Brain microvascular endothelial cell (primary cell): ENCODE data around the gene CDH13.

Experiments
- DNase-seq: peaks from one replicate; pipeline ENCODE4 v3.0.0-alpha.2; 2020
- H3K27ac ChIP-seq: fragments of 250-450 bp; sonication (Bioruptor Pico); 2 replicates; pipeline ENCODE4 v1.5.1; 2020; ENCODE audit warnings: mild to moderate bottlenecking, moderate library complexity
- H3K27me3 ChIP-seq: fragments of 250-450 bp; sonication (Bioruptor Pico); replicated peaks from 2 replicates; pipeline ENCODE4 v1.5.1; 2020; ENCODE audit warnings: mild to moderate bottlenecking
- H3K36me3 ChIP-seq: fragments of 250-450 bp; sonication (Bioruptor Pico); replicated peaks from 2 replicates; pipeline ENCODE4 v1.5.1; 2020; ENCODE audit warnings: mild to moderate bottlenecking
- H3K4me3 ChIP-seq: 2 replicates; pipeline ENCODE4 v1.5.1; 2011; ENCODE audit warnings: low read depth, mild to moderate bottlenecking, control low read depth, low read length, moderate library complexity
- CTCF ChIP-seq: IDR thresholded peaks from 2 replicates; pipeline ENCODE4 v1.5.1; 2011; ENCODE audit warnings: low read depth, mild to moderate bottlenecking, moderate library complexity, low read length, control low read depth, inconsistent platforms; ENCODE audit errors: missing control alignments
- in situ Hi-C: cut with HindIII; loops from 2 replicates; pipeline ENCODE4 v1.10.0; 2017; ENCODE audit warnings: low sequenced_read_pairs, low pct_ligation_motif_present

The CDH13 gene

GRCh38 chr16:83330251-83330650 is 703.5 kb downstream of the CDH13 start:
- Histone ChIP-seq H3K36me3 (no peaks in the 10 kb centered on the region), H3K4me3 (no peak overlapping the region), H3K27ac (no peak overlapping the region), H3K27me3 (no peaks in the 10 kb centered on the region)
- peak; percentile 6 for TF ChIP-seq CTCF
- DNase-seq: no peak
- in situ Hi-C loops: no loop called here

- Histone ChIP-seq H3K36me3 (no peaks in the 10 kb centered on the region), H3K27ac (peak overlapping the region; percentile 16), H3K4me3 (no peak overlapping the region), H3K27me3 (no peaks in the 10 kb centered on the region)
- no peak for TF ChIP-seq CTCF
- in situ Hi-C loops: no loop called here
- peak; percentile 34 for DNase-seq
Observed at GRCh38 chr16:83335076-83335475, 708.3 kb downstream of the CDH13 start.

GRCh38 chr16:83336603-83337002 is 709.8 kb downstream of the CDH13 start:
- in situ Hi-C loops: no loop called here
- H3K27me3 ChIP-seq: no peaks in the 10 kb centered on the region
- no peak overlapping the region for H3K4me3 ChIP-seq
- no peak for TF ChIP-seq CTCF
- no peaks in the 10 kb centered on the region for H3K36me3 ChIP-seq
- peak overlapping the region; percentile 82 for H3K27ac ChIP-seq
- DNase-seq: peak; percentile 87

- Histone ChIP-seq H3K27me3 (no peaks in the 10 kb centered on the region), H3K4me3 (no peak overlapping the region), H3K36me3 (no peaks in the 10 kb centered on the region), H3K27ac (peak overlapping the region; percentile 82)
- no peak for DNase-seq
- in situ Hi-C loops: no loop called here
- TF ChIP-seq CTCF: no peak
Observed at GRCh38 chr16:83338138-83338537, 711.4 kb downstream of the CDH13 start.

- Histone ChIP-seq H3K27ac (peak overlapping the region; percentile 82), H3K4me3 (no peak overlapping the region), H3K36me3 (no peaks in the 10 kb centered on the region), H3K27me3 (no peaks in the 10 kb centered on the region)
- peak; percentile 53 for DNase-seq
- no peak for TF ChIP-seq CTCF
- in situ Hi-C loops: no loop called here
Observed at GRCh38 chr16:83338941-83339340, 712.2 kb downstream of the CDH13 start.

GRCh38 chr16:83343935-83344366 is 717.2 kb downstream of the CDH13 start:
- in situ Hi-C loops: no loop called here
- H3K27me3 ChIP-seq: no peaks in the 10 kb centered on the region
- H3K4me3 ChIP-seq: no peak overlapping the region
- H3K27ac ChIP-seq: peak overlapping the region; percentile 89
- DNase-seq: peak; percentile 96
- H3K36me3 ChIP-seq: no peaks in the 10 kb centered on the region
- no peak for TF ChIP-seq CTCF
